ENCODE measurements around the gene HYAL2. TPM values are rescaled to one million over a fixed set of nuclear protein-coding genes. Genes with fewer than 3 reads are reported as not detected.

Gene HYAL2
- total and polyA plus RNA-seq, 4 donors = 19.5 to 57.6 (median 33.2) TPM

GRCh38 chr3:50299638-50299928, 23.0 kb downstream of the HYAL2 start (continued):
- TF ChIP-seq CTCF (IDR thresholded peaks at IDR 0.05; ENCODE audit: low read depth, low read length, missing input control) (no peak), NR2F2 (IDR thresholded peaks at IDR 0.05) (peak; percentile 74), EGR1 (IDR thresholded peaks at IDR 0.05; ENCODE audit: low read depth in 2 of 2) (peak in 1 of 2 donors; percentile 12), ATF3 (IDR thresholded peaks at IDR 0.05) (peak; percentile 5), MAX (IDR thresholded peaks at IDR 0.05) (peak; percentile 89), TAF1 (conservative IDR thresholded peaks at IDR 0.05) (no peak), FOXA2 (IDR thresholded peaks at IDR 0.05) (peak; percentile 95)

GRCh38 chr3:50298836-50299637, 23.5 kb downstream of the HYAL2 start, which contains the start of the genes HYAL3 and NAA80:
Gene HYAL3 (minus strand): TSS chr3:50299405. CDS start chr3:50295602, 3,803 bp downstream.
Gene NAA80 (minus strand): TSS chr3:50299405. CDS start chr3:50297463, 1,942 bp downstream.
- Histone ChIP-seq H3K4me1 (ENCODE audit: control insufficient read depth in 4 of 4, insufficient read depth in 4 of 4, low read length in 3 of 4) (peaks cover 12 to 49% (median 31%) of the 10 kb centered on the region in 4 donors), H3K4me3 (ENCODE audit: low read depth in 1 of 3, low read length in 3 of 3) (peak within 1 kb of the TSS; percentile 54 to 86 (median 67))
- WGBS = under 1% methylated on average over 61 of the region's 61 CpGs

More at GRCh38 chr3:50298836-50299637, 23.5 kb downstream of the HYAL2 start, which contains the start of the genes HYAL3 and NAA80:
- Histone ChIP-seq H3K36me3 (ENCODE audit: control insufficient read depth in 4 of 4, insufficient read depth in 3 of 4, low read depth in 1 of 4, low read length in 3 of 4) (peaks cover 0 to 3% (median 0%) of the 10 kb centered on the region in 4 donors), H3K9me3 (ENCODE audit: control insufficient read depth in 4 of 4, low read length in 3 of 4) (no peaks in the 10 kb centered on the region), H3K27ac (ENCODE audit: low read depth in 1 of 2, low read length in 2 of 2) (peak within 1 kb of the TSS; percentile 84 to 95), H3K9ac (ENCODE audit: low read depth in 1 of 2, low read length in 2 of 2) (peak within 1 kb of the TSS; percentile 81 to 90), H3K27me3 (ENCODE audit: control insufficient read depth in 4 of 4, insufficient read depth in 4 of 4, low read length in 3 of 4) (no peaks in the 10 kb centered on the region)
- peak; percentile 99 for DNase-seq (ENCODE audit: low spot score)
- no peak for TF ChIP-seq GABPA (IDR thresholded peaks at IDR 0.05 in 1 of 2, conservative IDR thresholded peaks at IDR 0.05 in 1 of 2)
- no peak for TF ChIP-seq JUND (IDR thresholded peaks at IDR 0.05)
- TF ChIP-seq YY1 (IDR thresholded peaks at IDR 0.05) = peak; percentile 55
- peak; percentile 69 for TF ChIP-seq ATF3 (IDR thresholded peaks at IDR 0.05)
- no peak for TF ChIP-seq HNF4G (IDR thresholded peaks at IDR 0.05)
- TF ChIP-seq REST (IDR thresholded peaks at IDR 0.05) = no peak
- no peak for TF ChIP-seq RAD21 (IDR thresholded peaks at IDR 0.05)
- no peak for TF ChIP-seq RXRA (IDR thresholded peaks at IDR 0.05)
- no peak for TF ChIP-seq EGR1 (IDR thresholded peaks at IDR 0.05; ENCODE audit: low read depth in 2 of 2)
- TF ChIP-seq TAF1 (conservative IDR thresholded peaks at IDR 0.05) = peak; percentile 66
- no peak for TF ChIP-seq ZBTB33 (IDR thresholded peaks at IDR 0.05)
- peak; percentile 33 for TF ChIP-seq CTCF (IDR thresholded peaks at IDR 0.05; ENCODE audit: low read depth, low read length, missing input control)

Measured in liver (tissue), 9 donors.